Measurements from ENCODE around the gene FBXO15. TPM values are rescaled to one million over a fixed set of nuclear protein-coding genes. Genes with fewer than 3 reads are reported as not detected.

The FBXO15 gene
- polyA plus RNA-seq, 1 experiment: 0.75 TPM

DNA sequence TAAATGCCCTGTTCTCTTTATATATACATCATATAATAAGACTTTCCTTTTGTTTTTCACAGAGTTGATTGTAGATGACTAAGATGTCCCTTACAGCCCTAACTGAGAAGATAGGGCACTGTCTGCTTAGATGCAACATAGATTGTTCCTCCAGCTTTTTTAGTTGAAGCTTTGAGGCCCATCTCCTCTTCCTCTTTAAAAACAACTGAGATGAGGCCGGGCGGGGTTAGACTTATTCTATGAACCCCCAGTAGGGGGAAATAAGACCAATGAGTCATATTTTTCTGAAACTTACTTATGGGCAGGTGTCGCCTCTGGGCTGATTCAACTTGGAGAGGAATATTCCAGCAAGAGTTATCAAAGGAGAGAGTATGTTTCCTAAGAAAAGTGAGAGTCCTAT is 84.6 kb downstream of the FBXO15 start:
- ChIA-PET POLR2A (no interaction called here), CTCF (interaction anchor here (1.0 kb wide), 1 partner anchor 20 kb away, joined by 3 read pairs; no protein-coding TSS in a partner anchor)
- Histone ChIP-seq H3K27me3 (ENCODE audit: control insufficient read depth, insufficient read depth, low read length) (peaks cover 3% of the 10 kb centered on the region; the same call in 1 of the 2 replicates), H3K36me3 (ENCODE audit: control insufficient read depth, insufficient read depth, low read length) (no peaks in the 10 kb centered on the region), H3K4me3 (ENCODE audit: low read depth, low read length) (no peak overlapping the region)
- no peak for DNase-seq (ENCODE audit: low read depth)
- TF ChIP-seq CTCF (IDR thresholded peaks at IDR 0.05; ENCODE audit: insufficient read depth, low read depth, low read length): no peak

DNA sequence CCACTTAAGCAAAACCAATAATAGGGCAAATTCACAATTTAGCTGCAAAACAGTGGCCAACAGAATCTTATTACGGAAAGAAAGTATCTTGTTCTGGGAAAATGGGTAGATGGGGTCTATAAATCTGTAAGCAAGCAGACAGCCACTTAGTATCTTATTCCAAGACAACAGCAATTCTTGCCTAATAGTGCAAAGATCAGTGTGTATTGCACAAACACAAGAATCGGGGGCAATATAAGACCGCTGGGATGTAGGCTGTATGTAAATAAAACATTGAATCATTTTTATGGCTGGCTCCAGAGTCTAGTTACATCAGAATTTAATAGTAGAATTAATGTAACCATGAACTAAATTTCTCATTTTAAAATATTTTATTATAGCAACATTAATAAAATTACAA is 85.6 kb downstream of the FBXO15 start:
- TF ChIP-seq CTCF (IDR thresholded peaks at IDR 0.05; ENCODE audit: insufficient read depth, low read depth, low read length): no peak
- peaks cover 3% of the 10 kb centered on the region; the same call in 1 of the 2 replicates for H3K27me3 ChIP-seq (ENCODE audit: control insufficient read depth, insufficient read depth, low read length)
- no peak for DNase-seq (ENCODE audit: low read depth)
- CTCF ChIA-PET: no interaction called here
- POLR2A ChIA-PET: no interaction called here
- no peaks in the 10 kb centered on the region for H3K36me3 ChIP-seq (ENCODE audit: control insufficient read depth, insufficient read depth, low read length)
- H3K4me3 ChIP-seq (ENCODE audit: low read depth, low read length): no peak overlapping the region

DNA sequence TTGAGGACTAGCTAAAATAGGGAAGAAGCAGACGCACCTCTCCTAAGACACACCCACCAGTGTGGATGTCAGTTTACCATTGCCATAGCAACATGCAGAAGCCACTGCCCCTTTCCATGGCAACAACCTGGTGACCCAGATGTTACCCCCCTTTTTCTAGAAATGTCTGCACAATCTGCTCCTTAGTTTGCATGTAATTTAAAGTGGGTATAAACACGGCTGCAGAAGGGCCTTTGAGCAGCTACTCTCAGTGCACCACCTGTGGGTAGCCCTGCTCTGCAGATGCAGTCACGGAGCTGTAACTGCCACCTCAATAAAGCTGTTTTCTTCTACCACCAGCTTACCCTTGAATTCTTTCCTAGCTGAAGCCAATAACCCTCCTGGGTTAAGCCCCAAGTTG is 87.1 kb downstream of the FBXO15 start:
- CTCF ChIA-PET: no interaction called here
- TF ChIP-seq CTCF (IDR thresholded peaks at IDR 0.05; ENCODE audit: insufficient read depth, low read depth, low read length): no peak
- Histone ChIP-seq H3K27me3 (ENCODE audit: control insufficient read depth, insufficient read depth, low read length) (peaks cover 3% of the 10 kb centered on the region; the same call in 1 of the 2 replicates), H3K4me3 (ENCODE audit: low read depth, low read length) (no peak overlapping the region), H3K36me3 (ENCODE audit: control insufficient read depth, insufficient read depth, low read length) (no peaks in the 10 kb centered on the region)
- POLR2A ChIA-PET: interaction anchor here (0.5 kb wide), 1 partner anchor 916 kb away, joined by 4 read pairs; no protein-coding TSS in a partner anchor
- no peak for DNase-seq (ENCODE audit: low read depth)

- TF ChIP-seq CTCF (IDR thresholded peaks at IDR 0.05; ENCODE audit: insufficient read depth, low read depth, low read length): no peak
- ChIA-PET POLR2A (no interaction called here), CTCF (interaction anchor here (1.1 kb wide), 1 partner anchor 9 kb away, joined by 3 read pairs; no protein-coding TSS in a partner anchor)
- H3K27me3 ChIP-seq (ENCODE audit: control insufficient read depth, insufficient read depth, low read length): no peaks in the 10 kb centered on the region
- H3K4me3 ChIP-seq (ENCODE audit: low read depth, low read length): no peak overlapping the region
- no peak for DNase-seq (ENCODE audit: low read depth)
- H3K36me3 ChIP-seq (ENCODE audit: control insufficient read depth, insufficient read depth, low read length): no peaks in the 10 kb centered on the region
Observed at GRCh38 chr18:74050807-74051206, 96.8 kb downstream of the FBXO15 start.

DNA sequence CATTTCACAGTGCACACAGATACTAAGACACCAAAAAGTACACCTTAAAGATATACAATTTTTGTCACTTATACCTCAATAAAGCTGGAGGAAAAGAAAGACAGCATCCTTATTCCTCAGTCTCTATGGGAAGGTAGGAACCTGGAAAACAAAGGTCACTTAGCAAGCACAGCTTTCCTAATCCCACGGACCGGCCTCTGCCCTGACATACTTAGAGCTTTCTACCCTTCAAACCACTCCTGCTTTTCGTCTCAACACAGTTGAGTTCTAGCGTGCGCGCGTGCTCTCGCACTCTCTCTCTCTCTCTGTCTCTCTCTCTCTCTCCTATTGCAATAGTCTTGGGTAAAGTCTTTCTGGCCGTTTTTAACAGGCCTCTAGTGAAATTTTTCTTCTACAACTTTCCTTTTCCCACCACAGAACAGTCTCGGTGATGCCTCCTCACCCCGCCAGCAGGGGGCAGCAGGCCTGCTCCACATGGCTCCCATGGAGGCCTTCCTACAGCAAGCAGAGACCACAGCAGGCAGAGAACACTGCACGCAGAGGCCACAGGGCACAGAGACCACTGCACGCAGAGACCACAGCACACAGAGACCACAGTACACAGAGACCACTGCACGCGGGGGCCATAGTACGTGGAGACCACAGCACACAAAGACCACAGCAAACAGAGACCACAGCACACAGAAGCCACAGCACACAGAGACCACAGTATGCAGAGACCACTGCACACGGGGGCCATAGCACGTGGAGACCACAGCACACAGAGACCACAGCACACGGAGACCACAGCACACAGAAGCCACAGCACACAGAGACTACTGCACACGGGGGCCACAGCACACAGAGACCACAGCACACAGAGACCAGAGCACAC is 106.9 kb downstream of the FBXO15 start:
- Histone ChIP-seq H3K27me3 (ENCODE audit: control insufficient read depth, insufficient read depth, low read length) (no peaks in the 10 kb centered on the region; the same call in 1 of the 2 replicates), H3K4me3 (ENCODE audit: low read depth, low read length) (no peak overlapping the region), H3K36me3 (ENCODE audit: control insufficient read depth, insufficient read depth, low read length) (no peaks in the 10 kb centered on the region)
- ChIA-PET POLR2A (no interaction called here), CTCF (interaction anchor here (0.6 to 0.7 kb wide), 3 partner anchors 99 to 301 kb away, joined by 3 to 4 read pairs (median 3); no protein-coding TSS in a partner anchor)
- TF ChIP-seq CTCF (IDR thresholded peaks at IDR 0.05; ENCODE audit: insufficient read depth, low read depth, low read length): peak; percentile 74
- no peak for DNase-seq (ENCODE audit: low read depth)

Measured in BJ (cell line).